ENCODE measurements around the gene ALG12.

ALG12 gene

GRCh38 chr22:49917974-49918910 is at the start of gene ALG12, which contains the start of gene CRELD2:
Gene ALG12 (minus strand): TSS chr22:49918438. CDS start chr22:49913765, 4,673 bp downstream.
Gene CRELD2 (plus strand): TSS chr22:49918634. CDS start chr22:49918770, 136 bp downstream.
- Histone ChIP-seq H3K36me3 (ENCODE audit: control insufficient read depth in 5 of 5, insufficient read depth in 5 of 5, low read length in 5 of 5) (peaks cover 0 to 31% (median 18%) of the 10 kb centered on the region in 5 donors), H3K4me1 (ENCODE audit: control insufficient read depth in 5 of 5, insufficient read depth in 5 of 5, low read length in 5 of 5) (peaks cover 0 to 25% (median 23%) of the 10 kb centered on the region in 5 donors), H3K27ac (ENCODE audit: low read depth, low read length) (peak within 1 kb of the TSS; percentile 70), H3K4me3 (ENCODE audit: low read depth in 1 of 5, low read length in 5 of 5) (peak within 1 kb of the TSS; percentile 44 to 80 (median 77)), H3K9me3 (ENCODE audit: control insufficient read depth in 5 of 5, low read length in 5 of 5) (no peaks in the 10 kb centered on the region), H3K9ac (ENCODE audit: low read length in 5 of 5) (peak within 1 kb of the TSS; percentile 26 to 82 (median 77)), H3K27me3 (ENCODE audit: control insufficient read depth in 5 of 5, insufficient read depth in 4 of 5, low read length in 5 of 5) (no peaks in the 10 kb centered on the region)

- Histone ChIP-seq H3K27me3 (ENCODE audit: control insufficient read depth in 5 of 5, insufficient read depth in 4 of 5, low read length in 5 of 5) (no peaks in the 10 kb centered on the region), H3K36me3 (ENCODE audit: control insufficient read depth in 5 of 5, insufficient read depth in 5 of 5, low read length in 5 of 5) (peaks cover 0 to 27% (median 18%) of the 10 kb centered on the region in 5 donors), H3K9ac (ENCODE audit: low read length in 5 of 5) (peak overlapping the region in 4 of 5 donors; percentile 62 to 97 (median 82)), H3K27ac (ENCODE audit: low read depth, low read length) (peak overlapping the region; percentile 98), H3K4me1 (ENCODE audit: control insufficient read depth in 5 of 5, insufficient read depth in 5 of 5, low read length in 5 of 5) (peaks cover 10 to 99% (median 82%) of the 10 kb centered on the region in 5 donors), H3K4me3 (ENCODE audit: low read depth in 1 of 5, low read length in 5 of 5) (peak overlapping the region in 3 of 5 donors; percentile 45 to 99 (median 47)), H3K9me3 (ENCODE audit: control insufficient read depth in 5 of 5, low read length in 5 of 5) (no peaks in the 10 kb centered on the region)
Observed at GRCh38 chr22:49967706-49968208, 49.5 kb upstream of the ALG12 start.

- H3K27ac ChIP-seq (ENCODE audit: low read depth, low read length) = peak overlapping the region; percentile 98
- H3K36me3 ChIP-seq (ENCODE audit: control insufficient read depth in 5 of 5, insufficient read depth in 5 of 5, low read length in 5 of 5) = peaks cover 0 to 31% (median 21%) of the 10 kb centered on the region in 5 donors
- peak overlapping the region in 4 of 5 donors; percentile 62 to 97 (median 89) for H3K9ac ChIP-seq (ENCODE audit: low read length in 5 of 5)
- H3K9me3 ChIP-seq (ENCODE audit: control insufficient read depth in 5 of 5, low read length in 5 of 5) = no peaks in the 10 kb centered on the region
- peaks cover 10 to 96% (median 83%) of the 10 kb centered on the region in 5 donors for H3K4me1 ChIP-seq (ENCODE audit: control insufficient read depth in 5 of 5, insufficient read depth in 5 of 5, low read length in 5 of 5)
- H3K27me3 ChIP-seq (ENCODE audit: control insufficient read depth in 5 of 5, insufficient read depth in 4 of 5, low read length in 5 of 5) = no peaks in the 10 kb centered on the region
- peak overlapping the region in 4 of 5 donors; percentile 25 to 99 (median 46) for H3K4me3 ChIP-seq (ENCODE audit: low read depth in 1 of 5, low read length in 5 of 5)
Observed at GRCh38 chr22:49966774-49967705, 48.8 kb upstream of the ALG12 start.

- Histone ChIP-seq H3K27ac (ENCODE audit: low read depth, low read length) (peak overlapping the region; percentile 98), H3K9ac (ENCODE audit: low read length in 5 of 5) (peak overlapping the region in 4 of 5 donors; percentile 62 to 97 (median 89)), H3K4me1 (ENCODE audit: control insufficient read depth in 5 of 5, insufficient read depth in 5 of 5, low read length in 5 of 5) (peaks cover 10 to 95% (median 79%) of the 10 kb centered on the region in 5 donors), H3K27me3 (ENCODE audit: control insufficient read depth in 5 of 5, insufficient read depth in 4 of 5, low read length in 5 of 5) (no peaks in the 10 kb centered on the region), H3K36me3 (ENCODE audit: control insufficient read depth in 5 of 5, insufficient read depth in 5 of 5, low read length in 5 of 5) (peaks cover 0 to 37% (median 25%) of the 10 kb centered on the region in 5 donors), H3K9me3 (ENCODE audit: control insufficient read depth in 5 of 5, low read length in 5 of 5) (no peaks in the 10 kb centered on the region), H3K4me3 (ENCODE audit: low read depth in 1 of 5, low read length in 5 of 5) (peak overlapping the region in 4 of 5 donors; percentile 25 to 99 (median 46))
Observed at GRCh38 chr22:49966041-49966773, 48.0 kb upstream of the ALG12 start.

- H3K4me1 ChIP-seq (ENCODE audit: control insufficient read depth in 5 of 5, insufficient read depth in 5 of 5, low read length in 5 of 5) = peaks cover 8 to 87% (median 74%) of the 10 kb centered on the region in 5 donors
- H3K27ac ChIP-seq (ENCODE audit: low read depth, low read length) = peak overlapping the region; percentile 98
- no peaks in the 10 kb centered on the region for H3K27me3 ChIP-seq (ENCODE audit: control insufficient read depth in 5 of 5, insufficient read depth in 4 of 5, low read length in 5 of 5)
- H3K36me3 ChIP-seq (ENCODE audit: control insufficient read depth in 5 of 5, insufficient read depth in 5 of 5, low read length in 5 of 5) = peaks cover 0 to 37% (median 25%) of the 10 kb centered on the region in 5 donors
- H3K9me3 ChIP-seq (ENCODE audit: control insufficient read depth in 5 of 5, low read length in 5 of 5) = no peaks in the 10 kb centered on the region
- H3K9ac ChIP-seq (ENCODE audit: low read length in 5 of 5) = peak overlapping the region; percentile 38 to 97 (median 86)
- peak overlapping the region in 3 of 5 donors; percentile 81 to 99 (median 97) for H3K4me3 ChIP-seq (ENCODE audit: low read depth in 1 of 5, low read length in 5 of 5)
Observed at GRCh38 chr22:49965091-49966040, 47.1 kb upstream of the ALG12 start.

GRCh38 chr22:49964136-49965090 is 46.2 kb upstream of the ALG12 start:
- peak overlapping the region; percentile 98 for H3K27ac ChIP-seq (ENCODE audit: low read depth, low read length)
- no peaks in the 10 kb centered on the region for H3K9me3 ChIP-seq (ENCODE audit: control insufficient read depth in 5 of 5, low read length in 5 of 5)
- peak overlapping the region; percentile 48 to 99 (median 84) for H3K4me3 ChIP-seq (ENCODE audit: low read depth in 1 of 5, low read length in 5 of 5)
- no peaks in the 10 kb centered on the region for H3K27me3 ChIP-seq (ENCODE audit: control insufficient read depth in 5 of 5, insufficient read depth in 4 of 5, low read length in 5 of 5)
- H3K36me3 ChIP-seq (ENCODE audit: control insufficient read depth in 5 of 5, insufficient read depth in 5 of 5, low read length in 5 of 5) = peaks cover 0 to 37% (median 25%) of the 10 kb centered on the region in 5 donors
- peaks cover 7 to 84% (median 71%) of the 10 kb centered on the region in 5 donors for H3K4me1 ChIP-seq (ENCODE audit: control insufficient read depth in 5 of 5, insufficient read depth in 5 of 5, low read length in 5 of 5)
- H3K9ac ChIP-seq (ENCODE audit: low read length in 5 of 5) = peak overlapping the region; percentile 56 to 97 (median 92)

- Histone ChIP-seq H3K36me3 (ENCODE audit: control insufficient read depth in 5 of 5, insufficient read depth in 5 of 5, low read length in 5 of 5) (peaks cover 0 to 37% (median 25%) of the 10 kb centered on the region in 5 donors), H3K27ac (ENCODE audit: low read depth, low read length) (peak overlapping the region; percentile 98), H3K9ac (ENCODE audit: low read length in 5 of 5) (peak overlapping the region; percentile 56 to 97 (median 92)), H3K27me3 (ENCODE audit: control insufficient read depth in 5 of 5, insufficient read depth in 4 of 5, low read length in 5 of 5) (no peaks in the 10 kb centered on the region), H3K4me3 (ENCODE audit: low read depth in 1 of 5, low read length in 5 of 5) (peak overlapping the region; percentile 48 to 99 (median 84)), H3K4me1 (ENCODE audit: control insufficient read depth in 5 of 5, insufficient read depth in 5 of 5, low read length in 5 of 5) (peaks cover 7 to 84% (median 77%) of the 10 kb centered on the region in 5 donors), H3K9me3 (ENCODE audit: control insufficient read depth in 5 of 5, low read length in 5 of 5) (no peaks in the 10 kb centered on the region)
Observed at GRCh38 chr22:49963647-49964026, 45.4 kb upstream of the ALG12 start.

Data from subcutaneous abdominal adipose tissue (tissue), 5 donors.